Endothelial cell of umbilical vein (primary cell): ENCODE results near the gene TMEM185A.

Experiments
- MYC ChIP-seq: IDR thresholded peaks from one replicate; pipeline ENCODE4 v1.6.1; 2011; ENCODE audit warnings: mild to moderate bottlenecking, low read depth, low read length
- POLR2A ChIP-seq: IDR thresholded peaks from 2 replicates; pipeline ENCODE4 v1.6.1; 2012; ENCODE audit warnings: low read depth, mild to moderate bottlenecking, control low read depth, low read length
- TF ChIP-seq, protein P1 (sequence below), 2 donors: IDR thresholded peaks; 1 replicate in 1 of 2; 2 replicates in 1 of 2; pipeline ENCODE4 v1.5.1; 2011; ENCODE audit warnings: low read length in 2 of 2, mild to moderate bottlenecking in 2 of 2, moderate library complexity in 2 of 2, control low read depth in 1 of 2, inconsistent platforms in 1 of 2, low read depth in 1 of 2; ENCODE audit not compliant: insufficient read depth in 1 of 2; ENCODE audit errors: extremely low read depth in 1 of 2
- TF ChIP-seq, protein P2 (sequence below): IDR thresholded peaks from 2 replicates; pipeline ENCODE4 v1.6.1; 2011; ENCODE audit not compliant: insufficient read depth, insufficient read length

DNA sequence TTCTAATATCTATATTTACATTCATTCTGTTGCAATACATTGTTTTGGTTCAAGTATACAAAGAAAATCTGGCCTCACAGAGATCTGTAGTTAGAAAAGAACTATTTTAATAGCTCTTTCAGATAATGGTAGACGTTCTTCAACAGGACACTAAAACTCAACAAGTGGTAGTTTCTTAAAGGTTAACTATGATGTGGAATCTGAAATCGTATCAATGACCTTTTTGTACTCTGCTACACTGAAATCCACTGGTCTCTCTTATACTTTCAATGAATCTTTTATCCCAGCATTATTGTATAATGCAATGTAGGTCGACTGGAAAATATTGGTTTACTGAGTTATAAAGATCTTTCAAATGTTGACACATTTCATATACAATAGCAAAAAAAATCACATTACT lies 12.7 kb downstream of the TMEM185A start:
- TF ChIP-seq, protein P1, sequence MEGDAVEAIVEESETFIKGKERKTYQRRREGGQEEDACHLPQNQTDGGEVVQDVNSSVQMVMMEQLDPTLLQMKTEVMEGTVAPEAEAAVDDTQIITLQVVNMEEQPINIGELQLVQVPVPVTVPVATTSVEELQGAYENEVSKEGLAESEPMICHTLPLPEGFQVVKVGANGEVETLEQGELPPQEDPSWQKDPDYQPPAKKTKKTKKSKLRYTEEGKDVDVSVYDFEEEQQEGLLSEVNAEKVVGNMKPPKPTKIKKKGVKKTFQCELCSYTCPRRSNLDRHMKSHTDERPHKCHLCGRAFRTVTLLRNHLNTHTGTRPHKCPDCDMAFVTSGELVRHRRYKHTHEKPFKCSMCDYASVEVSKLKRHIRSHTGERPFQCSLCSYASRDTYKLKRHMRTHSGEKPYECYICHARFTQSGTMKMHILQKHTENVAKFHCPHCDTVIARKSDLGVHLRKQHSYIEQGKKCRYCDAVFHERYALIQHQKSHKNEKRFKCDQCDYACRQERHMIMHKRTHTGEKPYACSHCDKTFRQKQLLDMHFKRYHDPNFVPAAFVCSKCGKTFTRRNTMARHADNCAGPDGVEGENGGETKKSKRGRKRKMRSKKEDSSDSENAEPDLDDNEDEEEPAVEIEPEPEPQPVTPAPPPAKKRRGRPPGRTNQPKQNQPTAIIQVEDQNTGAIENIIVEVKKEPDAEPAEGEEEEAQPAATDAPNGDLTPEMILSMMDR (IDR thresholded peaks at IDR 0.05; ENCODE audit: extremely low read depth in 1 of 2, insufficient read depth in 1 of 2, low read depth in 1 of 2, low read length in 2 of 2), result no peak
- TF ChIP-seq POLR2A, result no peak
- TF ChIP-seq MYC, result no peak
- TF ChIP-seq, protein P2, sequence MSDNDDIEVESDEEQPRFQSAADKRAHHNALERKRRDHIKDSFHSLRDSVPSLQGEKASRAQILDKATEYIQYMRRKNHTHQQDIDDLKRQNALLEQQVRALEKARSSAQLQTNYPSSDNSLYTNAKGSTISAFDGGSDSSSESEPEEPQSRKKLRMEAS, result no peak
